Trophoblast cell (in vitro differentiated cells and primary cell): ENCODE measurements around the gene PRDM10.

Source experiments
- DNase-seq, 2 donors: peaks; one replicate each; pipeline ENCODE4 v3.0.0-alpha.2; 2016
- H2AFZ ChIP-seq: 2 replicates; pipeline ENCODE4 v1.6.1; 2013; ENCODE audit warnings: low read length, moderate library complexity, mild to moderate bottlenecking; ENCODE audit not compliant: insufficient read depth, poor library complexity
- H2AK5ac ChIP-seq: 2 replicates; pipeline ENCODE4 v1.6.1; 2013; ENCODE audit warnings: mild to moderate bottlenecking, low read length
- H2BK120ac ChIP-seq: 2 replicates; pipeline ENCODE4 v1.6.1; 2013; ENCODE audit warnings: low read length, mild to moderate bottlenecking, moderate library complexity; ENCODE audit not compliant: insufficient read depth, poor library complexity
- H2BK12ac ChIP-seq: 2 replicates; pipeline ENCODE4 v1.6.1; 2013; ENCODE audit warnings: mild to moderate bottlenecking, low read length, moderate library complexity
- H2BK5ac ChIP-seq: 2 replicates; pipeline ENCODE4 v1.6.1; 2013; ENCODE audit warnings: low read length, low read depth, moderate library complexity, mild to moderate bottlenecking; ENCODE audit not compliant: poor library complexity
- H3K14ac ChIP-seq: 2 replicates; pipeline ENCODE4 v1.6.1; 2013; ENCODE audit warnings: mild to moderate bottlenecking, low read length
- H3K18ac ChIP-seq: 2 replicates; pipeline ENCODE4 v1.6.1; 2013; ENCODE audit warnings: mild to moderate bottlenecking, low read length
- H3K23ac ChIP-seq: 2 replicates; pipeline ENCODE4 v1.6.1; 2013; ENCODE audit warnings: low read length
- H3K27ac ChIP-seq: 2 replicates; pipeline ENCODE4 v1.5.1; 2013; ENCODE audit warnings: low read depth, mild to moderate bottlenecking, inconsistent platforms, low read length, moderate library complexity
- H3K27me3 ChIP-seq: 2 replicates; pipeline ENCODE4 v1.6.1; 2013; ENCODE audit warnings: inconsistent platforms, mild to moderate bottlenecking, low read length, moderate library complexity; ENCODE audit not compliant: insufficient read depth
- H3K36me3 ChIP-seq, 2 experiments: 1 replicate in 1 of 2; 2 replicates in 1 of 2; pipeline ENCODE4 v1.6.1; 2013; ENCODE audit warnings: low read length in 2 of 2, mild to moderate bottlenecking in 2 of 2, moderate library complexity in 1 of 2; ENCODE audit not compliant: insufficient read depth in 2 of 2, control insufficient read depth in 1 of 2
- H3K4ac ChIP-seq: 2 replicates; pipeline ENCODE4 v1.6.1; 2013; ENCODE audit warnings: low read depth, mild to moderate bottlenecking, low read length, moderate library complexity
- H3K4me1 ChIP-seq, 2 experiments: 1 replicate in 1 of 2; 2 replicates in 1 of 2; pipeline ENCODE4 v1.6.1; 2013; ENCODE audit warnings: low read length in 2 of 2, mild to moderate bottlenecking in 2 of 2, moderate library complexity in 1 of 2; ENCODE audit not compliant: insufficient read depth in 2 of 2, control insufficient read depth in 1 of 2
- H3K4me2 ChIP-seq: 2 replicates; pipeline ENCODE4 v1.6.1; 2013; ENCODE audit warnings: inconsistent platforms, mild to moderate bottlenecking, low read length, moderate library complexity
- H3K4me3 ChIP-seq: 2 replicates; pipeline ENCODE4 v1.5.1; 2013; ENCODE audit warnings: mild to moderate bottlenecking, low read depth, low read length, inconsistent platforms
- H3K79me1 ChIP-seq: one replicate; pipeline ENCODE4 v1.6.1; 2013; ENCODE audit warnings: low read length
- H3K79me2 ChIP-seq: 2 replicates; pipeline ENCODE4 v1.6.1; 2013; ENCODE audit warnings: low read length, mild to moderate bottlenecking; ENCODE audit not compliant: control insufficient read depth, insufficient read depth, poor library complexity
- H3K9ac ChIP-seq: 2 replicates; pipeline ENCODE4 v1.6.1; 2013; ENCODE audit warnings: mild to moderate bottlenecking, low read length
- H3K9me3 ChIP-seq: 2 replicates; pipeline ENCODE4 v1.6.1; 2013; ENCODE audit warnings: low read depth, mild to moderate bottlenecking, control low read depth, inconsistent platforms, low read length; ENCODE audit not compliant: insufficient read depth
- H4K12ac ChIP-seq: 2 replicates; pipeline ENCODE4 v1.6.1; 2013; ENCODE audit warnings: low read depth, mild to moderate bottlenecking, low read length, moderate library complexity
- H4K8ac ChIP-seq: 2 replicates; pipeline ENCODE4 v1.6.1; 2013; ENCODE audit warnings: low read depth, mild to moderate bottlenecking, low read length, moderate library complexity
- H4K91ac ChIP-seq: one replicate; pipeline ENCODE4 v1.6.1; 2013; ENCODE audit warnings: low read depth, mild to moderate bottlenecking, low read length, moderate library complexity
- WGBS: extraction: QIAGEN DNeasy Blood & Tissue Kit; methylation state at CpG from one replicate; pipeline ENCODE4 v1.1.7; 2013; ENCODE audit warnings: missing lambda C conversion rate; ENCODE audit not compliant: insufficient read length, insufficient coverage; ENCODE audit errors: extremely low coverage; 5-methylcytosine and 5-hydroxymethylcytosine counted together

Gene PRDM10

GRCh38 chr11:129917231-129917630 lies 85.4 kb downstream of the PRDM10 start:
- Histone ChIP-seq H2BK5ac (no peak overlapping the region), H3K27ac (no peak overlapping the region), H2AFZ (no peak overlapping the region), H4K12ac (no peak overlapping the region), H4K91ac (no peak overlapping the region), H3K27me3 (no peaks in the 10 kb centered on the region), H3K4me2 (no peak overlapping the region), H3K23ac (no peak overlapping the region), H4K8ac (no peak overlapping the region), H2AK5ac (no peak overlapping the region), H3K14ac (no peak overlapping the region), H3K9me3 (no peaks in the 10 kb centered on the region), H3K4me3 (no peak overlapping the region), H3K36me3 (peaks cover 21 to 26% of the 10 kb centered on the region in 2 experiments), H3K9ac (no peak overlapping the region), H3K79me1 (no peaks in the 10 kb centered on the region), H3K18ac (no peak overlapping the region), H3K79me2 (no peaks in the 10 kb centered on the region), H3K4me1 (no peaks in the 10 kb centered on the region), H2BK120ac (no peak overlapping the region), H3K4ac (no peak overlapping the region), H2BK12ac (no peak overlapping the region)
- no CpG with 5 or more reads among the region's 2 CpGs for WGBS
- DNase-seq, result no peak

- no peaks in the 10 kb centered on the region for H3K79me1 ChIP-seq
- no peak overlapping the region for H3K18ac ChIP-seq
- H3K4ac ChIP-seq, result no peak overlapping the region
- H3K9ac ChIP-seq, result no peak overlapping the region
- no peak overlapping the region for H3K4me3 ChIP-seq
- no peak overlapping the region for H2BK5ac ChIP-seq
- no peak overlapping the region for H3K14ac ChIP-seq
- no peak overlapping the region for H4K8ac ChIP-seq
- no peaks in the 10 kb centered on the region for H3K27me3 ChIP-seq
- no peaks in the 10 kb centered on the region for H3K79me2 ChIP-seq
- H3K9me3 ChIP-seq, result no peaks in the 10 kb centered on the region
- no peak overlapping the region for H2BK120ac ChIP-seq
- no peak overlapping the region for H4K91ac ChIP-seq
- H2AK5ac ChIP-seq, result no peak overlapping the region
- WGBS, result no CpG with 5 or more reads among the region's 3 CpGs
- H4K12ac ChIP-seq, result no peak overlapping the region
- H2AFZ ChIP-seq, result no peak overlapping the region
- no peak overlapping the region for H3K27ac ChIP-seq
- no peak for DNase-seq
- H2BK12ac ChIP-seq, result no peak overlapping the region
- H3K4me2 ChIP-seq, result no peak overlapping the region
- no peak overlapping the region for H3K23ac ChIP-seq
- H3K36me3 ChIP-seq, result peaks cover 18 to 28% of the 10 kb centered on the region in 2 experiments
- peaks cover 0 to 2% of the 10 kb centered on the region in 2 experiments for H3K4me1 ChIP-seq
Measured at GRCh38 chr11:129911298-129911697, 91.3 kb downstream of the PRDM10 start.

GRCh38 chr11:129910360-129910759 lies 92.3 kb downstream of the PRDM10 start:
- H3K9me3 ChIP-seq, result no peaks in the 10 kb centered on the region
- no peak overlapping the region for H2BK12ac ChIP-seq
- no peak overlapping the region for H3K4me3 ChIP-seq
- no peak overlapping the region for H3K23ac ChIP-seq
- H2BK5ac ChIP-seq, result no peak overlapping the region
- H2BK120ac ChIP-seq, result no peak overlapping the region
- H3K27ac ChIP-seq, result no peak overlapping the region
- peaks cover 0 to 5% of the 10 kb centered on the region in 2 experiments for H3K4me1 ChIP-seq
- no peak overlapping the region for H3K14ac ChIP-seq
- no peak overlapping the region for H4K8ac ChIP-seq
- no peak overlapping the region for H3K4ac ChIP-seq
- H4K12ac ChIP-seq, result no peak overlapping the region
- H2AFZ ChIP-seq, result no peak overlapping the region
- H3K4me2 ChIP-seq, result no peak overlapping the region
- no peaks in the 10 kb centered on the region for H3K27me3 ChIP-seq
- no peak overlapping the region for H3K9ac ChIP-seq
- no peak overlapping the region for H4K91ac ChIP-seq
- H3K36me3 ChIP-seq, result peaks cover 19 to 25% of the 10 kb centered on the region in 2 experiments
- H3K18ac ChIP-seq, result no peak overlapping the region
- WGBS, result no CpG with 5 or more reads among the region's 7 CpGs
- no peaks in the 10 kb centered on the region for H3K79me2 ChIP-seq
- peaks cover 2% of the 10 kb centered on the region for H3K79me1 ChIP-seq
- peak; percentile 17 to 30 for DNase-seq
- no peak overlapping the region for H2AK5ac ChIP-seq

- Histone ChIP-seq H3K36me3 (peaks cover 11 to 17% of the 10 kb centered on the region in 2 experiments), H3K27ac (no peak overlapping the region), H4K8ac (no peak overlapping the region), H3K9ac (no peak overlapping the region), H3K27me3 (no peaks in the 10 kb centered on the region), H2BK120ac (no peak overlapping the region), H3K14ac (no peak overlapping the region), H2AFZ (no peak overlapping the region), H3K4me1 (peaks cover 0 to 5% of the 10 kb centered on the region in 2 experiments), H3K79me1 (peaks cover 2% of the 10 kb centered on the region), H2AK5ac (no peak overlapping the region), H4K12ac (no peak overlapping the region), H3K23ac (no peak overlapping the region), H3K4me2 (no peak overlapping the region), H3K4me3 (no peak overlapping the region), H3K9me3 (no peaks in the 10 kb centered on the region), H3K4ac (no peak overlapping the region), H3K18ac (no peak overlapping the region), H4K91ac (no peak overlapping the region), H2BK5ac (no peak overlapping the region), H2BK12ac (no peak overlapping the region), H3K79me2 (no peaks in the 10 kb centered on the region)
- WGBS, result no CpG with 5 or more reads among the region's 8 CpGs
- peak; percentile 96 to 98 for DNase-seq
Measured at GRCh38 chr11:129905402-129905801, 97.2 kb downstream of the PRDM10 start.
